Naive B cell (primary cell): ENCODE measurements around the gene COQ4. TPM values are rescaled to one million over a fixed set of nuclear protein-coding genes. Genes with fewer than 3 reads are reported as not detected.

Experiments
- ATAC-seq, 2 donors: fragments of 150-1000 bp; cut with Tn5 transposase; 2 replicates each; pipeline ENCODE4 v1.10.0; 2021; ENCODE audit warnings: low read depth in 2 of 2, mild to moderate bottlenecking in 2 of 2, moderate library complexity in 2 of 2
- DNase-seq: peaks from one replicate; pipeline ENCODE4 v3.0.0; 2022
- H3K27ac Mint-ChIP-seq, 6 donors: one replicate each; pipeline ENCODE4 v1.8.0; 2020 to 2022; ENCODE audit warnings: mild to moderate bottlenecking in 6 of 6, mixed read lengths in 6 of 6, moderate library complexity in 5 of 6, inconsistent platforms in 2 of 6
- H3K27me3 Mint-ChIP-seq, 3 donors: one replicate each; pipeline ENCODE4 v1.8.0; 2021 to 2022; ENCODE audit warnings: mixed read lengths in 3 of 3, mild to moderate bottlenecking in 1 of 3
- H3K36me3 Mint-ChIP-seq, 2 donors: one replicate each; pipeline ENCODE4 v1.8.0; 2020 to 2022; ENCODE audit warnings: mixed read lengths in 2 of 2, inconsistent platforms in 1 of 2, mild to moderate bottlenecking in 1 of 2
- H3K4me1 Mint-ChIP-seq, 3 donors: one replicate each; pipeline ENCODE4 v1.8.0; 2020 to 2022; ENCODE audit warnings: mixed read lengths in 3 of 3, inconsistent platforms in 1 of 3, mild to moderate bottlenecking in 1 of 3, moderate library complexity in 1 of 3
- H3K4me3 Mint-ChIP-seq, 8 donors: one replicate each; pipeline ENCODE4 v1.8.0; 2020 to 2022; ENCODE audit warnings: mild to moderate bottlenecking in 8 of 8, mixed read lengths in 8 of 8, moderate library complexity in 8 of 8, inconsistent platforms in 2 of 8
- H3K9me3 Mint-ChIP-seq, 7 donors: one replicate each; pipeline ENCODE4 v1.8.0; 2020 to 2022; ENCODE audit warnings: mixed read lengths in 7 of 7, mild to moderate bottlenecking in 5 of 7, inconsistent platforms in 2 of 7, moderate library complexity in 1 of 7
- polyA plus RNA-seq, 6 donors: library from polyadenylated mRNA; unstranded; fragments of 300-500 nt; fragmentation: Illumina TruSeq; gene quantifications; one replicate each; pipeline ENCODE4 v1.2.3, GENCODE V29; 2021; ENCODE audit warnings: low read depth in 6 of 6

Gene COQ4
- polyA plus RNA-seq, 6 donors from 2014 or later: 25.5 to 37.5 (median 31.3) TPM

DNA sequence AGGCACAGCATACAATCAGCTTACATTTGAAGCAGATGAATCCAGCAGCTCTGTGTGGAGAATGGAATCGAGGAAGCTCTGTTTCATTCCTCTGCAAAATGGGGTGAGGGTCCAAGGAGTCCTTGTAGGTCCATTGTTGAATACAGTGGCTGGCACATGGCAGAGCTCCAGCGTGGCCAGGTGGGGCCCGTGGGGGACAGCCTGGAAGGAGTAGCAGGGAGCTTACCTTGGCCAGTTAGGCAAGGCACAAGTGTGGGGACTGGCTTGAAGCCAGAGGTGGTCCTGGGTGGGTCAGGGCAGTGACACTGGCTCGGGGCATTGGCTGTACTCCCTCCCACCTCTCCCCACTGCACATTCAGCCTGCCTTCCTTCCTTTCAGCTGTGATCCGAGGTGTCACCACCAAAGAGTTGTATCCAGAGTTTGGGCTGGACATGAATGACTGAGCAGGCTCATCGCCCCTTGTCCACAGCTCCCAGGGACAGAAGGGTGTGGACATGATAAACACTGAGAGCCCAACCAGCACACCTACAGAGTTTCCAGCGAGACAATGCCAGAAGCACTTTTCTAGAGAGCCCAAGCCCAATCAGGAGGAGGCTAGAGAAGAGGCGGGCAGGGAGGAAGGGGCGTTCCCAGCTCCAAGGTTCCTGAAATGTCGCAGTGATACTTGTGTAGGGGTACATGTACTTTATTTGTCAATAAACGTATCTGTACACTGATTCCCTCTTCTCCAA is 34.2 kb upstream of the COQ4 start:
- peak overlapping the region in 1 of 8 donors; percentile 11 for H3K4me3 Mint-ChIP-seq
- ATAC-seq (no peak), DNase-seq (no peak)
- H3K4me1 Mint-ChIP-seq: peaks cover 10 to 15% (median 11%) of the 10 kb centered on the region in 3 donors
- peak overlapping the region in 1 of 6 donors; percentile 78 for H3K27ac Mint-ChIP-seq
- H3K27me3 Mint-ChIP-seq: no peaks in the 10 kb centered on the region
- H3K9me3 Mint-ChIP-seq: no peaks in the 10 kb centered on the region
- peaks cover 0 to 16% of the 10 kb centered on the region in 2 donors for H3K36me3 Mint-ChIP-seq

- Mint-ChIP-seq H3K27ac (no peak overlapping the region), H3K36me3 (peaks cover 0 to 8% of the 10 kb centered on the region in 2 donors), H3K27me3 (no peaks in the 10 kb centered on the region), H3K4me3 (no peak overlapping the region), H3K4me1 (no peaks in the 10 kb centered on the region), H3K9me3 (no peaks in the 10 kb centered on the region)
- no peak for DNase-seq
- no peak for ATAC-seq
Measured at GRCh38 chr9:128292009-128292408, 30.6 kb upstream of the COQ4 start.

GRCh38 chr9:128293091-128293490 is 29.5 kb upstream of the COQ4 start:
- Mint-ChIP-seq H3K4me1 (no peaks in the 10 kb centered on the region), H3K27ac (no peak overlapping the region), H3K4me3 (no peak overlapping the region), H3K9me3 (no peaks in the 10 kb centered on the region), H3K27me3 (no peaks in the 10 kb centered on the region), H3K36me3 (peaks cover 0 to 2% of the 10 kb centered on the region in 2 donors)
- ATAC-seq (no peak), DNase-seq (no peak)

GRCh38 chr9:128294142-128294541 is 28.5 kb upstream of the COQ4 start:
- H3K4me3 Mint-ChIP-seq: no peak overlapping the region
- peak overlapping the region in 1 of 6 donors; percentile 85 for H3K27ac Mint-ChIP-seq
- no peak for ATAC-seq
- DNase-seq: no peak
- H3K4me1 Mint-ChIP-seq: no peaks in the 10 kb centered on the region
- no peaks in the 10 kb centered on the region for H3K36me3 Mint-ChIP-seq
- no peaks in the 10 kb centered on the region for H3K27me3 Mint-ChIP-seq
- H3K9me3 Mint-ChIP-seq: no peaks in the 10 kb centered on the region

GRCh38 chr9:128296340-128297220 is 26.1 kb upstream of the COQ4 start:
- no peaks in the 10 kb centered on the region for H3K4me1 Mint-ChIP-seq

DNA sequence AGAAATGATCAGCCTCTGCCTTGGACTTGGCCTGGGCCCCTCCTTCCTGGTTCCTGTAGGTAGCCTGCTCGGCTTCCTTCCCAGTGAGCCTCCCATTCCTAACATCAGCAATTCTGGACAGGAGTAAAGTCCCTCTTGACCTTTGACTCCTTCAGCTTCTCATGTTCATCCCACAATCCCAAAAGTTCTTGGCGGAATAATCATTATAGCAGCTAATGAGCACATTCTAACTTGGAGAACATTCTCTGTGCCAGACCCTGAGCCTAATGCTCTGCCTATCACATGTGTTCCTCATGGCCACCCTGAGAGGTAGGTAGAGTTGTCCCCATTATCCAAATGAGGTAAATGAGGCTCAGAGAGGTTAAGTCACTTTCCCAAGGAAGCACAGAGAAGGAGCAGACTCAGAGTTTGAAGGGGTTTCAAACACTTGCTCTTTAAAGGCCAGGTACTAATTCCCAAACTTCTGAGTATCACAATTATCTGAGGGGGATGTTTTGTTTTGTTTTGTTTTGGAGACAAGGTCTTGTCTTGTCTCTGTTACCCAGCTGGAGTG is 25.3 kb upstream of the COQ4 start:
- Mint-ChIP-seq H3K27me3 (no peaks in the 10 kb centered on the region), H3K4me1 (no peaks in the 10 kb centered on the region), H3K9me3 (no peaks in the 10 kb centered on the region), H3K36me3 (no peaks in the 10 kb centered on the region), H3K4me3 (no peak overlapping the region), H3K27ac (peak overlapping the region in 1 of 6 donors; percentile 36)
- no peak for ATAC-seq
- DNase-seq: no peak

More at GRCh38 chr9:128296340-128297220, 26.1 kb upstream of the COQ4 start:
- no peaks in the 10 kb centered on the region for H3K9me3 Mint-ChIP-seq
- H3K27me3 Mint-ChIP-seq: no peaks in the 10 kb centered on the region
- ATAC-seq: no peak
- no peak for DNase-seq
- H3K36me3 Mint-ChIP-seq: no peaks in the 10 kb centered on the region
- no peak overlapping the region for H3K4me3 Mint-ChIP-seq
- H3K27ac Mint-ChIP-seq: peak overlapping the region in 1 of 6 donors; percentile 70

GRCh38 chr9:128298535-128299482 is 23.8 kb upstream of the COQ4 start:
- Mint-ChIP-seq H3K27ac (no peak overlapping the region), H3K27me3 (no peaks in the 10 kb centered on the region), H3K4me3 (no peak overlapping the region), H3K36me3 (no peaks in the 10 kb centered on the region), H3K9me3 (no peaks in the 10 kb centered on the region), H3K4me1 (no peaks in the 10 kb centered on the region)
- DNase-seq (no peak), ATAC-seq (no peak)

- H3K9me3 Mint-ChIP-seq: no peaks in the 10 kb centered on the region
- no peak overlapping the region for H3K4me3 Mint-ChIP-seq
Measured at GRCh38 chr9:128304136-128304970, 18.3 kb upstream of the COQ4 start.

GRCh38 chr9:128304971-128305288 is 17.7 kb upstream of the COQ4 start:
- Mint-ChIP-seq H3K9me3 (no peaks in the 10 kb centered on the region), H3K4me1 (no peaks in the 10 kb centered on the region), H3K4me3 (no peak overlapping the region), H3K27ac (peak overlapping the region in 1 of 6 donors; percentile 17), H3K27me3 (no peaks in the 10 kb centered on the region), H3K36me3 (peaks cover 5 to 8% of the 10 kb centered on the region in 2 donors)
- no peak for DNase-seq
- no peak for ATAC-seq

More at GRCh38 chr9:128304136-128304970, 18.3 kb upstream of the COQ4 start:
- Mint-ChIP-seq H3K36me3 (peaks cover 5 to 6% of the 10 kb centered on the region in 2 donors), H3K27me3 (no peaks in the 10 kb centered on the region), H3K27ac (peak overlapping the region in 3 of 6 donors; percentile 4 to 33 (median 17)), H3K4me1 (no peaks in the 10 kb centered on the region)
- DNase-seq (no peak), ATAC-seq (no peak)

- ATAC-seq (no peak), DNase-seq (no peak)
- Mint-ChIP-seq H3K4me1 (no peaks in the 10 kb centered on the region), H3K27ac (no peak overlapping the region), H3K27me3 (no peaks in the 10 kb centered on the region), H3K36me3 (peaks cover 5 to 15% of the 10 kb centered on the region in 2 donors), H3K4me3 (peak overlapping the region in 1 of 8 donors; percentile 44), H3K9me3 (no peaks in the 10 kb centered on the region)
Measured at GRCh38 chr9:128309551-128309950, 13.1 kb upstream of the COQ4 start.

DNA sequence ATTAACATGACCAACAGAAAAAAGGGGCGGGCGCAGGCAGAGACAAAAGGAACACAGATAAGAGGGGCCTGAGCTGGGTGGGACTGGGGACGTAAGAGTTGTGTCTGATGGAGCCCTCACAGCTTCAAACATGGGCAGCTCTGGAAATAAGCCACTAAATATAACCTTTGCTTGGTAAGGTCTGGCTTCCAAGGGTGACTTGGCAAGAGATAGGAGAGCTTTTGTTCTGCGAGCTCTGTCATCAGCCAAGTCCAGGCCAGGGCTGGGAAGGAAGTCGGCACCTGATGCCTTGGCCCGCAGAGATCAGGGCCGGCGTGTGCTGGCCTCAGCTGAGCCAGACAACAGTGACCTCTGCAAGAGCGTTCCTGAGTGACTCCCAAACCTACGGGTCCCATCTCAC is 12.2 kb upstream of the COQ4 start:
- no peak for DNase-seq
- Mint-ChIP-seq H3K36me3 (peaks cover 5 to 15% of the 10 kb centered on the region in 2 donors), H3K27me3 (no peaks in the 10 kb centered on the region), H3K27ac (no peak overlapping the region), H3K4me3 (no peak overlapping the region), H3K4me1 (no peaks in the 10 kb centered on the region), H3K9me3 (no peaks in the 10 kb centered on the region)
- ATAC-seq: no peak

DNA sequence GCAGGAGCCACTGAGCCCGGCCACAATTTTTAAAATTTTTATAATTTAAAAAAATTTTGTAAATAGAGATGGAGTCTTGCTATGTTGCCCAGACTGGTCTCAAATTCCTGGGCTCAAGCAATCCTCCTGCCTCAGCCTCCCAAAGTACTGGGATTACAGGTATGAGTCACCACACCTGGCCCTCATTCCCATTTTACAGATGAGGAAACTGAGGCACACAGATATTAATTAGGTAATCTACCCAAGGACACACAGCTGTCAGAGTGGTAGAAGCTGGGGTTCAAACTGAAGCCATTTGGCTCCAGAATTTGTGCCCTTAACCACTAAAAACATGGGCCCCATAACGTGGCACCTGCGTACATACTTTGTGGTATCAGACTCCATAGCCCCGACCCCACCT is 7.9 kb upstream of the COQ4 start:
- no peak overlapping the region for H3K27ac Mint-ChIP-seq

More for the DNA sequence above, 7.9 kb upstream of the COQ4 start:
- Mint-ChIP-seq H3K36me3 (peaks cover 0 to 7% of the 10 kb centered on the region in 2 donors), H3K9me3 (no peaks in the 10 kb centered on the region), H3K4me3 (no peak overlapping the region), H3K4me1 (peaks cover 0 to 7% (median 0%) of the 10 kb centered on the region in 3 donors), H3K27me3 (no peaks in the 10 kb centered on the region)
- DNase-seq: no peak
- no peak for ATAC-seq
